HEK293 (cell line): ENCODE measurements around the gene STRIP1.

Source experiments
- CTCF ChIA-PET: fragments of 350-600 bp; formaldehyde crosslinking; extraction: SDS; loops from one replicate; lab custom pipeline; 2021; ENCODE audit warnings: antibody characterized with exemption; lab: Yijun Ruan, JAX
- POLR2A ChIA-PET: fragments of 300-600 bp; formaldehyde crosslinking; extraction: SDS; loops from one replicate; lab custom pipeline; 2020; ENCODE audit warnings: antibody characterized with exemption, inconsistent platforms; lab: Yijun Ruan, JAX
- H3K27ac ChIP-seq: fragments of 200-500 bp; sonication (Bioruptor generic); 2 replicates; pipeline ENCODE4 v1.5.1; 2014; ENCODE audit warnings: low read depth, low read length, control low read depth, inconsistent platforms; ENCODE audit errors: extremely low read depth
- H3K36me3 ChIP-seq, 2 experiments: fragments of 200-500 bp in 1 of 2; sonication (Bioruptor generic) in 1 of 2; 1 replicate in 1 of 2; 2 replicates in 1 of 2; pipeline ENCODE4 v1.5.1; 2014 to 2017; ENCODE audit warnings: inconsistent platforms in 2 of 2, low read length in 2 of 2; ENCODE audit not compliant: control insufficient read depth in 2 of 2, insufficient read depth in 1 of 2
- H3K4me1 ChIP-seq: fragments of 200-500 bp; sonication (Bioruptor generic); 2 replicates; pipeline ENCODE4 v1.5.1; 2014; ENCODE audit warnings: mild to moderate bottlenecking, low read length, inconsistent platforms; ENCODE audit not compliant: control insufficient read depth, insufficient read depth
- H3K4me3 ChIP-seq: 2 replicates; pipeline ENCODE4 v1.5.1; 2011; ENCODE audit warnings: low read depth, mild to moderate bottlenecking, control low read depth, low read length, moderate library complexity
- H3K9me3 ChIP-seq: fragments of 200-500 bp; sonication (Bioruptor generic); 2 replicates; pipeline ENCODE4 v1.5.1; 2014; ENCODE audit warnings: low read depth, low read length, inconsistent platforms; ENCODE audit not compliant: control insufficient read depth, insufficient read depth
- CTCF ChIP-seq: fragments of 450-650 bp; formaldehyde crosslinking; IDR thresholded peaks from 2 replicates; pipeline ENCODE4 v1.5.1; 2016; ENCODE audit warnings: missing biosample characterization, missing genetic modification characterization
- GLIS1 ChIP-seq: fragments of 450-650 bp; formaldehyde crosslinking; IDR thresholded peaks from 2 replicates; pipeline ENCODE4 v1.5.1; 2016; ENCODE audit warnings: missing biosample characterization, missing genetic modification characterization
- PRDM6 ChIP-seq: fragments of 450-650 bp; formaldehyde crosslinking; IDR thresholded peaks from 2 replicates; pipeline ENCODE4 v1.5.1; 2017; ENCODE audit warnings: missing biosample characterization, missing genetic modification characterization
- TRIM28 ChIP-seq: IDR thresholded peaks from 2 replicates; pipeline ENCODE4 v1.6.1; 2011; ENCODE audit warnings: low read length, control low read depth, borderline replicate concordance
- ZBTB49 ChIP-seq: fragments of 450-650 bp; formaldehyde crosslinking; IDR thresholded peaks from 2 replicates; pipeline ENCODE4 v1.5.1; 2016; ENCODE audit warnings: missing biosample characterization, missing genetic modification characterization, low read depth
- ZNF133 ChIP-seq: fragments of 450-650 bp; formaldehyde crosslinking; IDR thresholded peaks from 2 replicates; pipeline ENCODE4 v1.5.1; 2016; ENCODE audit warnings: missing biosample characterization, missing genetic modification characterization
- ZNF138 ChIP-seq: fragments of 450-650 bp; formaldehyde crosslinking; IDR thresholded peaks from 2 replicates; pipeline ENCODE4 v1.5.1; 2016; ENCODE audit warnings: missing biosample characterization, missing genetic modification characterization, borderline replicate concordance
- ZNF335 ChIP-seq: fragments of 450-650 bp; formaldehyde crosslinking; conservative IDR thresholded peaks from 2 replicates; pipeline ENCODE4 v1.5.1; 2016; ENCODE audit warnings: missing biosample characterization, missing genetic modification characterization
- ZNF404 ChIP-seq: fragments of 450-650 bp; formaldehyde crosslinking; IDR thresholded peaks from 2 replicates; pipeline ENCODE4 v1.5.1; 2017; ENCODE audit warnings: missing biosample characterization, missing genetic modification characterization
- ZNF621 ChIP-seq: fragments of 450-650 bp; formaldehyde crosslinking; IDR thresholded peaks from 2 replicates; pipeline ENCODE4 v1.5.1; 2017; ENCODE audit warnings: missing biosample characterization, missing genetic modification characterization
- ZNF626 ChIP-seq: fragments of 450-650 bp; sonication (Bioruptor Pico); formaldehyde crosslinking; IDR thresholded peaks from 2 replicates; pipeline ENCODE4 v1.5.1; 2018; ENCODE audit warnings: missing biosample characterization, missing genetic modification characterization, inconsistent platforms
- ZNF654 ChIP-seq: fragments of 450-650 bp; formaldehyde crosslinking; IDR thresholded peaks from 2 replicates; pipeline ENCODE4 v1.5.1; 2016; ENCODE audit warnings: low read depth, missing biosample characterization, missing genetic modification characterization

Gene STRIP1

GRCh38 chr1:110053552-110054428 lies 19.4 kb downstream of the STRIP1 start (continued):
- peak; percentile 92 for TF ChIP-seq CTCF (tag by site-specific recombination)
- TF ChIP-seq ZNF654 (tag by site-specific recombination): peak; percentile 51
- TF ChIP-seq ZNF404 (tag by site-specific recombination): no peak

- Histone ChIP-seq H3K36me3 (peaks cover 6 to 99% of the 10 kb centered on the region in 2 experiments), H3K4me3 (no peak overlapping the region), H3K27ac (no peak overlapping the region), H3K4me1 (no peaks in the 10 kb centered on the region), H3K9me3 (no peaks in the 10 kb centered on the region)
- CTCF ChIA-PET: interaction anchor here (0.5 to 8.6 kb wide), 4 partner anchors 28 to 405 kb away, joined by 3 to 92 read pairs (median 6); no protein-coding TSS in a partner anchor
- TF ChIP-seq ZNF133 (tag by site-specific recombination) (no peak), GLIS1 (tag by site-specific recombination) (no peak), ZBTB49 (tag by site-specific recombination) (no peak), ZNF626 (tag by site-specific recombination) (no peak), ZNF335 (tag by site-specific recombination) (no peak), PRDM6 (tag by site-specific recombination) (no peak), ZNF621 (tag by site-specific recombination) (no peak), ZNF138 (tag by site-specific recombination) (no peak)
- POLR2A ChIA-PET: no interaction called here
Observed at GRCh38 chr1:110055493-110056284, 21.3 kb downstream of the STRIP1 start.

GRCh38 chr1:110056285-110056683 lies 21.9 kb downstream of the STRIP1 start:
- Histone ChIP-seq H3K36me3 (peaks cover 6 to 99% of the 10 kb centered on the region in 2 experiments), H3K9me3 (no peaks in the 10 kb centered on the region), H3K4me1 (no peaks in the 10 kb centered on the region), H3K4me3 (no peak overlapping the region), H3K27ac (no peak overlapping the region)
- POLR2A ChIA-PET: no interaction called here
- no peak for TF ChIP-seq TRIM28
- CTCF ChIA-PET: interaction anchor here (0.5 to 8.6 kb wide), 5 partner anchors 28 to 60 kb away, joined by 3 to 92 read pairs (median 8); no protein-coding TSS in a partner anchor
